Activated CD4-positive, alpha-beta memory T cell treated with anti-CD3 and anti-CD28 coated beads for 36 hours (primary cell): ENCODE results near the gene RPS4Y2. TPM values are rescaled to one million over a fixed set of nuclear protein-coding genes. Genes with fewer than 3 reads are reported as not detected.

Experiments
- CTCF ChIA-PET: fragments of 350-600 bp; sonication (Branson Sonifier 250); formaldehyde crosslinking; loops from one replicate; lab custom pipeline; 2021; ENCODE audit warnings: antibody characterized with exemption, inconsistent platforms; lab: Charles Lee
- POLR2A ChIA-PET: fragments of 350-600 bp; sonication (Branson Sonifier 250); formaldehyde crosslinking; loops from one replicate; lab custom pipeline; 2021; ENCODE audit warnings: antibody characterized with exemption; lab: Charles Lee
- DNase-seq: peaks from one replicate; pipeline ENCODE4 v3.0.0-alpha.2; 2020
- H3K27ac Mint-ChIP-seq: one replicate; pipeline ENCODE4 v1.8.0; 2021; ENCODE audit warnings: mixed read lengths
- H3K27me3 Mint-ChIP-seq: one replicate; pipeline ENCODE4 v1.8.0; 2021; ENCODE audit warnings: mixed read lengths
- H3K36me3 Mint-ChIP-seq: one replicate; pipeline ENCODE4 v1.8.0; 2021; ENCODE audit warnings: mixed read lengths
- H3K4me1 Mint-ChIP-seq: one replicate; pipeline ENCODE4 v1.8.0; 2021; ENCODE audit warnings: low read depth, mixed read lengths
- H3K4me3 Mint-ChIP-seq: one replicate; pipeline ENCODE4 v1.8.0; 2021; ENCODE audit warnings: mild to moderate bottlenecking, mixed read lengths
- H3K9me3 Mint-ChIP-seq: one replicate; pipeline ENCODE4 v1.8.0; 2021; ENCODE audit warnings: mixed read lengths
- intact Hi-C: fragments of 100-400 bp; cut with micrococcal nuclease; formaldehyde crosslinking; loops from one replicate; pipeline ENCODE4 v1.15.1; 2023
- total RNA-seq, 2 experiments: library from RNA; stranded (reverse); gene quantifications; one replicate each; pipeline ENCODE4 v1.2.3, GENCODE V29; 2021

The RPS4Y2 gene
- not detected for total RNA-seq

DNA sequence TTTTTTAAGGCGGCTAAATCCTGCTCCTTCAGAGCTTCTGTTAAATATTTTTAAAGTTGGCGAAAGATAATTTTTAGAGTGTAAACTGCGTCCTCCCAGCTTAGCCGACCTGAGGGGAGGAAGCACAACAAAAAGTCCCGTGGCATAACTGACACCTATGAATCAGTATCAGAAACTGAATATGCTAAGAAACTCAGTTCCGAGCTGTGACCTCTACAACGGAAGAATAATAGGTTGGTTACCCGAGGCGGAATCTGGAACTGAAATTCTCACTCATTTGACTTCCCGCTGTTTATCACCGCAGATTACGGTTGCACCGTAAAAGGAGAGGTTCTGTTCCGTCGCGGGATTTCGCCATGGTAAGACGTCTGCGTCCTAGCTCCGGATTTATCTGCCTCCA is at the start of gene RPS4Y2:
RPS4Y2 (plus strand) TSS at position 301 of the 400 bp plus-strand sequence; CDS start at position 357, 56 bp downstream.
- POLR2A ChIA-PET, result no interaction called here
- H3K4me3 Mint-ChIP-seq, result no peak within 1 kb of the TSS
- CTCF ChIA-PET, result no interaction called here
- intact Hi-C loops, result no loop called here
- no peaks in the 10 kb centered on the region for H3K36me3 Mint-ChIP-seq
- DNase-seq, result no peak
- H3K9me3 Mint-ChIP-seq, result no peaks in the 10 kb centered on the region
- H3K4me1 Mint-ChIP-seq, result no peaks in the 10 kb centered on the region
- H3K27ac Mint-ChIP-seq, result no peak within 1 kb of the TSS
- H3K27me3 Mint-ChIP-seq, result no peaks in the 10 kb centered on the region

DNA sequence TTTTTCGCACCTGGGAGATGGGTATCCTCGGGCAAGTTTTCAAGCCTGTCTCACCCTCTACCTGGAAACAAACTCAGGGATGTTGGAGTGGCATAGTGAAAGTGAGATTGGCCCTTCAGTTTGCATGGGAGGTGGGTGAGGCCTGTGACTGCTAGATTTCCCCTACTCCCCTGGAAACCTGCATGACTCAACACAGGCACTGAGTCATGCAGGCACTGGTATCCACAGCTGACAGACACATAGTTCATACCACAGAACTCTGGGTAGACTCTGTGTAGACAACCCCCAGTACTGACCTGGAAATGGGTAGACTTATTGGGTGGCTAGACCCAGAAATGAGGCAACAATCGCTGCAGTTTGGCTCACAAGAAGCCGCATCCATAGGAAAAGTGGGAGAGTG is 41.5 kb upstream of the RPS4Y2 start:
- intact Hi-C loops, result loop anchor here (2.0 kb wide), 1 partner anchor 138 kb away; no protein-coding TSS in a partner anchor
- DNase-seq, result peak; percentile 55

DNA sequence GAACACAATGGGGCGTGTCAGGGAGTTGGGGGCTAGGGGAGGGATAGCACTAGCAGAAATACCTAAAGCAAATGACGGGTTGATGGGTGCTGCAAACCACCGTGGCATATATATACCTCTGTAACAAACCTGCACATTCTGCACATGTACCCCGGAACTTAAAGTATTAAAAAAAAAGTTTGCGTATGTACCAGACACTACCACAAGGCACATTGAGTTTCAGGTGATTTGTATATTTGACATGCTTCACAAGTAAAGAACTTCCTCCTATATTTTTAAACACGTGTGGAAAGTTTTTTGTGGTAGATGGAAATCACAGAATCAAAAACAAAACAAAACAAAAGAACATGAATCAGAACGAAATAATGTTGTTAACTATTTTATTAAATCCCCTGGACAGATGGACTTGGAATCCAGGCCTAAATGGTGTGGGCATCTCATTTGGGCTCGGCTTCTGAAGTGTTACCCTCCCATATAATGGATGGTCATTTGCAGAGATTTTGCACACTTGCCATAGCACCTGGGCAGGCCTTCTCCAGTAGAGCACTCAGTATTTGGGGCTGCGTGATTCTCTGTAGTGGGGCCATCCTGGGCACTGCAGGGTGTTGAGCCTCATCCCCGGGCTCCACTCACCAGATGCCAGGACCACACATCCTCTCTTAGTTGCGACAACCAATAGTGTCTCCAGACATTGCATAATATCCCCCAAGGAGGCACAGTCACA is 29.6 kb upstream of the RPS4Y2 start:
- no peaks in the 10 kb centered on the region for H3K4me1 Mint-ChIP-seq
- intact Hi-C loops, result no loop called here

More for the DNA sequence above, 41.5 kb upstream of the RPS4Y2 start:
- POLR2A ChIA-PET, result no interaction called here
- Mint-ChIP-seq H3K9me3 (peaks cover 4% of the 10 kb centered on the region), H3K36me3 (peaks cover 1% of the 10 kb centered on the region), H3K4me3 (no peak overlapping the region), H3K27me3 (no peaks in the 10 kb centered on the region), H3K27ac (no peak overlapping the region), H3K4me1 (peaks cover 9% of the 10 kb centered on the region)
- CTCF ChIA-PET, result no interaction called here

DNA sequence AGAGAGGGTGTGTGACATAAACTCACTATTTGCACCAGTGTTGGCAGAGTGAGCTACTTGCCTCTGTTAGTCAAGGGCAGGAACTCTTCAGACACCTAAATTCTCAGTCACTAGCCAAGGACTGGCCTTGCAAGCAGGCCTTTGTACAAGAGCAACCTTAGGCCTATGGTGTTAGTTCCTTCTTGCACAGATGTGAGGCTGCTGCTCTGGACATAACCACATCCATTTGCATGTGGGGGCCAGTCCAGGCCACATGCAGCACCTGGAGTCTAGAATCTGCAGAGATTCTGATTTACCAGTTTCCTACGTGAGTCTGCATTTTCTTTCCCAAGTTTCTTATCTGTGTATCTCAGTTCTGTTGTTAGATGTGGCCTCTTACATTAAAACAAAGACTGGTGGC is 20.7 kb upstream of the RPS4Y2 start:
- Mint-ChIP-seq H3K27me3 (no peaks in the 10 kb centered on the region), H3K4me3 (no peak overlapping the region), H3K9me3 (no peaks in the 10 kb centered on the region), H3K27ac (no peak overlapping the region), H3K4me1 (no peaks in the 10 kb centered on the region), H3K36me3 (no peaks in the 10 kb centered on the region)
- ChIA-PET POLR2A (no interaction called here), CTCF (no interaction called here)
- intact Hi-C loops, result no loop called here
- no peak for DNase-seq

More for the DNA sequence above, 29.6 kb upstream of the RPS4Y2 start:
- CTCF ChIA-PET, result no interaction called here
- Mint-ChIP-seq H3K36me3 (no peaks in the 10 kb centered on the region), H3K27me3 (no peaks in the 10 kb centered on the region), H3K27ac (no peak overlapping the region), H3K4me3 (no peak overlapping the region), H3K9me3 (peaks cover 3% of the 10 kb centered on the region)
- no peak for DNase-seq
- POLR2A ChIA-PET, result no interaction called here

DNA sequence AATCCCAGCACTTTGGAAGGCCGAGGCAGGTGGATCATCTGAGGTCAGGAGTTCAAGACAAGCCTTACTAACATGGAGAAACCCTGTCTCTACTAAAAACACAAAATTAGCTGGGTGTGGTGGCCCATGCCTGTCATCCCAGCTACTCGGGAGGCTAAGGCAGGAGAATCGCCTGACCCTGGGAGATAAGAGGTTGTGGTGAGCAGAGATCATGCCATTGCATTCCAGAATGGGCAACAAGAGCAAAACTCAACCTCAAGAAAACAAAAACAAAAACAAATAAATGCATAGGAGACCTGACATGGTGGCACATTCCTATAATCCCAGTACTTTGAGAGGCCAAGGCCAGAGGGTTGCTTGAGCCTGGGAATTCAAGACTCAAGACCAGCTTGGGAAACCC is 16.1 kb upstream of the RPS4Y2 start:
- H3K36me3 Mint-ChIP-seq, result no peaks in the 10 kb centered on the region
- intact Hi-C loops, result loop anchor here (1.0 to 10.0 kb wide), 5 partner anchors 164 to 1235 kb away; no protein-coding TSS in a partner anchor
- ChIA-PET POLR2A (no interaction called here), CTCF (interaction anchor here (0.9 kb wide), 1 partner anchor 19 kb away, joined by 3 read pairs; no protein-coding TSS in a partner anchor)
- no peak overlapping the region for H3K27ac Mint-ChIP-seq
- no peaks in the 10 kb centered on the region for H3K9me3 Mint-ChIP-seq
- peaks cover 3% of the 10 kb centered on the region for H3K4me1 Mint-ChIP-seq
- H3K27me3 Mint-ChIP-seq, result no peaks in the 10 kb centered on the region
- no peak for DNase-seq
- H3K4me3 Mint-ChIP-seq, result no peak overlapping the region

DNA sequence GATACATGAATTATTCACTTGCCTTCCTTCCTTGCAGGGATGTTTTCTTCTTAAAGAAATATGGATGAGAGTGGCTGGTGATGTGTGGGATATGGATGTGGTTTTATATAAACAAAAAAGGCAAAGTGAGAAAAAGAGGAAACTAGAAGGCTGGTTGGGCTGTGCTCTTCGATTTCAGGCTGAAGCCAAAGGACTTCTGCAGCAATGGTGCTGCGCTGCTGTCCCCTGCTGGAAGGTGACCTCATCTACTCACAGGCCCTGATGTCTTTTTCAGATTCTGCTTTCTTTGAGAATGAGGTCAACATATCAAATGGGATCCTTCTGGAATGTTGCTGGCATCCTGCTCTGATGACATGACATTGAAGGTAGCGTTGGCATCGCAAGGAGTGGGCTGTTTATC is 15.3 kb upstream of the RPS4Y2 start:
- Mint-ChIP-seq H3K27me3 (no peaks in the 10 kb centered on the region), H3K36me3 (no peaks in the 10 kb centered on the region), H3K4me1 (peaks cover 11% of the 10 kb centered on the region), H3K4me3 (no peak overlapping the region), H3K27ac (no peak overlapping the region), H3K9me3 (no peaks in the 10 kb centered on the region)
- peak; percentile 41 for DNase-seq
- ChIA-PET CTCF (interaction anchor here (0.9 kb wide), 1 partner anchor 20 kb away, joined by 3 read pairs; no protein-coding TSS in a partner anchor), POLR2A (no interaction called here)
- intact Hi-C loops, result loop anchor here (1.0 to 10.0 kb wide), 5 partner anchors 164 to 1236 kb away; no protein-coding TSS in a partner anchor

DNA sequence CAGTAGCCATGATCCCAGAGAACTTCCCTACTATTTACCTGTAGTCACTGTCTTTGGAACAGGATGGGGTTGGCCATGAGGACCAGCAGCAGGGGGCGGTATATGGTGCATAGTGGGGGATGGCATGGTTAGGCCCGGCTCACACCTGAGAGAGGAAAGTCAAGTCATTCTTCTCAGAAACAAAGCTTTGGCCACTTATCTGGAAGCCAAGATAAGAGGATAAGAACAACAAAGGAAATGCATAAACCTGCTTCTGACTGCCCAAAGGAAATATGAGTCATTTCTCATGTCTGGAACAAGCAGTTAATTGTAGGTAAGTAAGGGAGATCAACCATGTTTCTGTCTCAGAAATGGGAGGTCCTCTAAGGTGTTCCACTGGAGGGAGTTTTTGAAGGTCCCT is 10.8 kb upstream of the RPS4Y2 start:
- H3K27ac Mint-ChIP-seq, result peak overlapping the region; percentile 71
- H3K4me3 Mint-ChIP-seq, result no peak overlapping the region
- intact Hi-C loops, result loop anchor here (1.0 to 10.0 kb wide), 5 partner anchors 52 to 1240 kb away; no protein-coding TSS in a partner anchor
- H3K4me1 Mint-ChIP-seq, result peaks cover 41% of the 10 kb centered on the region
- no peaks in the 10 kb centered on the region for H3K36me3 Mint-ChIP-seq
- POLR2A ChIA-PET, result no interaction called here
- peak; percentile 63 for DNase-seq
- H3K9me3 Mint-ChIP-seq, result no peaks in the 10 kb centered on the region
- CTCF ChIA-PET, result interaction anchor here (0.9 kb wide), 1 partner anchor 504 kb away, joined by 3 read pairs; no protein-coding TSS in a partner anchor
- no peaks in the 10 kb centered on the region for H3K27me3 Mint-ChIP-seq

DNA sequence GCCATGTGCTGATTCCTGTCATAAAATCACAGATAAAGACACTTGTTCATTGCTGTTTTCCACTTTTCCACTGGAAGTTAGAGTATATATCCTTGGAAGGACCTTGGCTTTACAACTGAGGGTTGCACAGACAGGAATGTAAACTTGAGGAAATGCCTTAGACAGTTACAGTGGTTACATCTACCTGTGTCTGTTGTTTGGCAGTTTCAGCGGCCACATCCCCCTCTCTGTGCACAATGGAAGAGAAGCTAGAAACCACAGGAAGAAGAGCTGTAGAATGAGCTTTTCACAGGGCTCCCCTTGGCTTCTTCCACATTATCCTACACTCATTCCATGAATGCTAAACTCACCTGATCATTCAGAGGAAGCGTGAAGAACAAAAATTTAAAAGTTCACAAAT is 9.0 kb upstream of the RPS4Y2 start:
- no peaks in the 10 kb centered on the region for H3K27me3 Mint-ChIP-seq
- POLR2A ChIA-PET, result no interaction called here
- no peak overlapping the region for H3K27ac Mint-ChIP-seq
- CTCF ChIA-PET, result no interaction called here
- peaks cover 41% of the 10 kb centered on the region for H3K4me1 Mint-ChIP-seq
- no peaks in the 10 kb centered on the region for H3K9me3 Mint-ChIP-seq
- intact Hi-C loops, result loop anchor here (5.0 to 10.0 kb wide), 4 partner anchors 50 to 1242 kb away; no protein-coding TSS in a partner anchor
- no peak overlapping the region for H3K4me3 Mint-ChIP-seq
- no peak for DNase-seq
- no peaks in the 10 kb centered on the region for H3K36me3 Mint-ChIP-seq

DNA sequence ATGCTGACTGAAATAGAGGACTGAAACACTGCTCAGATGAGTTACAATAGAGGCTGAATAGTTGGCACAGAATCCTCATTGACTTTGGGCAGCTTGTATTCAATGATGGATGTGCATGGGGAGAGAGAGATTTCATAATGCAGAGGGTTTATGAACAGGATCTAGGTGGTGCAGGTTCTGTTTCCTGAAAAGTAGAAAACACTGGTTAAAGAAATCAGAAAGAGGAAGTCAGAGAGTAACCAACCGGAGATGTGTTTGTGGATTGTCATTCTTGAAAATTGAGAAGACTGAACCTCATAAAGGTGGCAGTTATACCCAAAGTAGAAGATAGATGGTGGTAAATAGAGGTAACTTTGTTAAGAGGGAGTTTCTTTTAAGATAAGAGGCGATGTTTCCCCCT is 8.0 kb downstream of the RPS4Y2 start:
- ChIA-PET CTCF (no interaction called here), POLR2A (no interaction called here)
- H3K9me3 Mint-ChIP-seq, result no peaks in the 10 kb centered on the region
- H3K27ac Mint-ChIP-seq, result no peak overlapping the region
- intact Hi-C loops, result no loop called here
- peaks cover 18% of the 10 kb centered on the region for H3K4me1 Mint-ChIP-seq
- H3K27me3 Mint-ChIP-seq, result no peaks in the 10 kb centered on the region
- no peaks in the 10 kb centered on the region for H3K36me3 Mint-ChIP-seq
- DNase-seq, result no peak
- H3K4me3 Mint-ChIP-seq, result no peak overlapping the region

DNA sequence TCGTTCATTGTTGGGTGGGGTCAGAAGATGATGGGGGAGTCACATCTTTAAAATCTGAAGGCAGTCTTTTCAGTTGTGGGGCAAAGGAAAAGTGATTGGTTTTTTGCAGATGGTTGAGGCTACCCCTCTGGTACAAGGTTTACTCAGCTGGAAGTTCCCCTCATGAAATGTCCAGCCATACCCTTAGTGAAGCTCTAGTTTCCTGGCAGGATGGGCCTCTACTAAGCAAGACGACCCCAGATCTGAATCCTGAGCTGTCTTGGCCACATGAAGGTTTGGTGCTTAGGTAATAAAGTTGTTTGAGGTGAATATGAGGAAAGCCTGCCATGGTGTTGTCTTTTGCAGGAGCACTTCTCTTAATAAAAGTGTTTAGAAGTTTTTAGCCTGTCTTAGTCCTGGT is 9.2 kb downstream of the RPS4Y2 start:
- no peaks in the 10 kb centered on the region for H3K36me3 Mint-ChIP-seq
- CTCF ChIA-PET, result no interaction called here

DNA sequence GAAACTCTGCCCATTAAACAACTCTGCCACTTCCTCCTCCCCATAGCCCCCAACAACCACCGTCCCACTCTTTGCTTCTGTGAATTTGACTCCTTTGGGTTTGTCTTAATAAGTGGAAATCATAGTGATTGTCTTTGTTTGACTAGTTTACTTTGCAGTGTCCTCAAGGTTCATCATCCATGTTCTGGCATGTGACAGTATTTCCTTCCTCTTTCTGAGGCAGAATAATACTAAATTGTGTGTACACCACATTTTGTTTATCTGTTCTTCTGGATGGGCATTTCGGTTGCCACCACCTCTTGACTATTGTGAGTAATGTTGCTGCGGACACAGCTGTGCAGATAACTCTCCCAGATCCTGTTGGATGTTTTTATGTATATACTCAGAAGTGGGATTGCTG is 14.8 kb downstream of the RPS4Y2 start:
- Mint-ChIP-seq H3K4me3 (no peak overlapping the region), H3K36me3 (no peaks in the 10 kb centered on the region), H3K4me1 (peaks cover 2% of the 10 kb centered on the region), H3K9me3 (peaks cover 4% of the 10 kb centered on the region), H3K27ac (no peak overlapping the region), H3K27me3 (no peaks in the 10 kb centered on the region)
- intact Hi-C loops, result no loop called here
- ChIA-PET CTCF (no interaction called here), POLR2A (no interaction called here)
- no peak for DNase-seq

More for the DNA sequence above, 9.2 kb downstream of the RPS4Y2 start:
- Mint-ChIP-seq H3K9me3 (no peaks in the 10 kb centered on the region), H3K4me3 (no peak overlapping the region), H3K27me3 (no peaks in the 10 kb centered on the region), H3K27ac (no peak overlapping the region), H3K4me1 (peaks cover 18% of the 10 kb centered on the region)
- POLR2A ChIA-PET, result no interaction called here
- DNase-seq, result no peak
- intact Hi-C loops, result no loop called here

DNA sequence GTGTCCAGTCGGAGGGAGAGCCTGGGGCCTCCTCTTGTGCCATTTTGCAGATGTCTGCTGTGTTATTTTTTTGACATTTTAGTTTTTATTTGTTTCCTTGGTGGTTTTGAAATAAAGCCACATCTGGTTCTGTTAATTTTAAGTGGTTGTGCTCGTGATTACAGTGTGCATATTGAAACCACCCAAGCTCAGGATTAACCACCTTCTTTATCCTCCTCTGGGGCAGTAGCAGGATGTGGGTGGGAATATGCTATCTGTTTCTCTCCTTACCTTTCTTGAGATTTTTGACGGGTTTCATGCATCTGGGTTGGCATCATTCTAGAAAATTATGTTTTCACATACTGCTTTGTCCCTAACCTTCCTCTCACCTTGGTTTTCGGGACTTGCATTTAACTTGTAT is 20.2 kb downstream of the RPS4Y2 start:
- peaks cover 4% of the 10 kb centered on the region for H3K9me3 Mint-ChIP-seq
- intact Hi-C loops, result no loop called here
- H3K4me3 Mint-ChIP-seq, result no peak overlapping the region
- peaks cover 10% of the 10 kb centered on the region for H3K4me1 Mint-ChIP-seq
- no peak overlapping the region for H3K27ac Mint-ChIP-seq
- ChIA-PET POLR2A (no interaction called here), CTCF (no interaction called here)
- no peak for DNase-seq
- no peaks in the 10 kb centered on the region for H3K36me3 Mint-ChIP-seq
- H3K27me3 Mint-ChIP-seq, result no peaks in the 10 kb centered on the region
